ENCODE data around the gene GRHPR. TPM values are rescaled to one million over a fixed set of nuclear protein-coding genes. Genes with fewer than 3 reads are reported as not detected.

Gene GRHPR
- total RNA-seq, 1 donor from 2014 or later: 104 TPM

DNA sequence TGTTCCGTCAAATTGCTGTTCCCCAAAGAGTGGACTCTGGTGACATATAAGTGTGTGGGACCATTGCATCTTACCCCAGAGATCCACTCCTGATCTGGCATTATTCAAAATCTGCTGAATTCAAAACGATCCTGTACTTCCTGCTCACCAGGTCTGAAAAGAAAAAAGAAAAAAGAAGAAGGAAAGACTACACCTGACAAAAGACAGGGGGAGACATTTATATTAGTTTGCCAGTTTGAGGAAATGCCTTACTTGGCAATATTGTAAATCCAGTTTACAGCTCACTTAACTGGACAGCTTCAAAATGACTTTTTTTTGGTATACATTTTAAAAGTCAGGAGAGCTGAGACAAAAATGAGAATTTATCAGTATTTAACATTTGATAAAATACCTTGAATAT lies 15.0 kb upstream of the GRHPR start:
- TF ChIP-seq, protein P1, sequence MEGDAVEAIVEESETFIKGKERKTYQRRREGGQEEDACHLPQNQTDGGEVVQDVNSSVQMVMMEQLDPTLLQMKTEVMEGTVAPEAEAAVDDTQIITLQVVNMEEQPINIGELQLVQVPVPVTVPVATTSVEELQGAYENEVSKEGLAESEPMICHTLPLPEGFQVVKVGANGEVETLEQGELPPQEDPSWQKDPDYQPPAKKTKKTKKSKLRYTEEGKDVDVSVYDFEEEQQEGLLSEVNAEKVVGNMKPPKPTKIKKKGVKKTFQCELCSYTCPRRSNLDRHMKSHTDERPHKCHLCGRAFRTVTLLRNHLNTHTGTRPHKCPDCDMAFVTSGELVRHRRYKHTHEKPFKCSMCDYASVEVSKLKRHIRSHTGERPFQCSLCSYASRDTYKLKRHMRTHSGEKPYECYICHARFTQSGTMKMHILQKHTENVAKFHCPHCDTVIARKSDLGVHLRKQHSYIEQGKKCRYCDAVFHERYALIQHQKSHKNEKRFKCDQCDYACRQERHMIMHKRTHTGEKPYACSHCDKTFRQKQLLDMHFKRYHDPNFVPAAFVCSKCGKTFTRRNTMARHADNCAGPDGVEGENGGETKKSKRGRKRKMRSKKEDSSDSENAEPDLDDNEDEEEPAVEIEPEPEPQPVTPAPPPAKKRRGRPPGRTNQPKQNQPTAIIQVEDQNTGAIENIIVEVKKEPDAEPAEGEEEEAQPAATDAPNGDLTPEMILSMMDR (IDR thresholded peaks at IDR 0.05; ENCODE audit: borderline replicate concordance): no peak
- DNase-seq: no peak
- H3K4me1 ChIP-seq: peaks cover 8% of the 10 kb centered on the region
- no peaks in the 10 kb centered on the region for H3K27me3 ChIP-seq (ENCODE audit: low read depth)
- no peak overlapping the region for H3K4me3 ChIP-seq
- H3K9me3 ChIP-seq (replicated peaks): no peaks in the 10 kb centered on the region
- no peaks in the 10 kb centered on the region for H3K36me3 ChIP-seq
- intact Hi-C loops (cut with micrococcal nuclease): no loop called here
- H3K27ac ChIP-seq (replicated peaks): no peak overlapping the region

DNA sequence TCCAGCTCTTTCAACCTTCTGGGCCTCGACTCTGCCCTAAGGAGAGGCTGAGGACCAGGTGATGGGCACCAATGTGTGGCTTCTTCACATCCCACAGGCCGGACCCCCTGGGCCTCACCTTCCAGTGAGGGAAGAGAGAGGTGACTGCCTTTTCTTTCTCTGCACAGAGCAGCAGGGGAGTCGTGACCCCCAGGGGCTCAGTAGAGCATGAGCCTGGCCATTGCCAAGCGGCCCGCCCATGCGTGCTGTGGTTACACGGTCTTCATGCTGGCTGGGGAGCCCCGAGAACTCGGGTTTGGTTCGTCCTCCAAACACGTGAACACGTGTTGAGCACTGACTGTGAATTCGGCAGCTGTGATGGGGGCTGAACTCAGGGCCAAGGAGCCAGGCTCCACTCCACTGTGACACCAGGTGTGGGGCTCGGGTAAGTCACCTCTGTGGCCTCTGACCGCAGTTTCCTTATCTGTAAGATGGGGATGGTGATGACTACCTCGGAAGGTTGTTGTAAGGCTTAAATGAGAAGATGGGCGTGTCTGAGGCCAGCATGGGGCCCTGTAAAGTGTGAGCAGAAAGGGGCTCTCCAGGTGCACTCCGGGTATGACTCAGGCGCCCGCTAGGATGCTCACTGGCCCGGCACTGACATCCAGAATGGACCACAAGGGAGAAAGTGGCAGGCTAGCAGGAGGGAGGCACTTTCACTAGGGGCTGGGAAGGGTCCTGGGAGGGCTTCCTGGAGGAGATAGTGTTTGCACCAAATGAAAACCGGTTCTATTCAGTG lies 13.4 kb upstream of the GRHPR start:
- no peak overlapping the region for H3K4me3 ChIP-seq
- no peaks in the 10 kb centered on the region for H3K9me3 ChIP-seq (replicated peaks)
- intact Hi-C loops (cut with micrococcal nuclease): no loop called here
- DNase-seq: no peak
- no peaks in the 10 kb centered on the region for H3K27me3 ChIP-seq (ENCODE audit: low read depth)
- TF ChIP-seq, protein P1 (IDR thresholded peaks at IDR 0.05; ENCODE audit: borderline replicate concordance): no peak
- H3K4me1 ChIP-seq: peaks cover 8% of the 10 kb centered on the region
- H3K36me3 ChIP-seq: no peaks in the 10 kb centered on the region
- no peak overlapping the region for H3K27ac ChIP-seq (replicated peaks)

DNA sequence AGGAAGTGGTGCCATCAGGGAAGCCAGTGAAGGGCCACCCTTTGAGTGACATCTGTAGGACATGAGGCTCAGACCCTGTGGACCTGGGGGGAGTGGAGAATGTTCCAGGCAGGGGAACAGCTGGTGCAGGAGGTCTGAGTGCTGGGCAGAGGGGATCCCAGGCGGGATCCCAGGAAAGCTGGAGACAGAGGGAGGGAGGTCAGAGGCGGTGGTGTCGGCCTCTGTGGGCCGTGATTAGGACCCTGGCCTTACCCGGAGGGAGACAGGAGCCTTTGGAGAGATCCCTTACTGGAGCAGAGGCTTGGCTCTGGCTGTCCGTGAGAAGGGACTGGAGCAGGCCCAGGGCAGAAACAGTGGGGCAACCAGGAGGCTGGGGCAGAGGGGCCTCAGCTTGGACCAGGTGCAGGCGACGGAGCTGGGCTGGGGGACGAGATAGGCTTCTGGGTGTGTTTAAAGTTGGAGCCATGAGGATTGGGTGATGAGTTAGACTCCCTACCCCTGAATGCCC lies 12.1 kb upstream of the GRHPR start:
- H3K27me3 ChIP-seq (ENCODE audit: low read depth): no peaks in the 10 kb centered on the region

DNA sequence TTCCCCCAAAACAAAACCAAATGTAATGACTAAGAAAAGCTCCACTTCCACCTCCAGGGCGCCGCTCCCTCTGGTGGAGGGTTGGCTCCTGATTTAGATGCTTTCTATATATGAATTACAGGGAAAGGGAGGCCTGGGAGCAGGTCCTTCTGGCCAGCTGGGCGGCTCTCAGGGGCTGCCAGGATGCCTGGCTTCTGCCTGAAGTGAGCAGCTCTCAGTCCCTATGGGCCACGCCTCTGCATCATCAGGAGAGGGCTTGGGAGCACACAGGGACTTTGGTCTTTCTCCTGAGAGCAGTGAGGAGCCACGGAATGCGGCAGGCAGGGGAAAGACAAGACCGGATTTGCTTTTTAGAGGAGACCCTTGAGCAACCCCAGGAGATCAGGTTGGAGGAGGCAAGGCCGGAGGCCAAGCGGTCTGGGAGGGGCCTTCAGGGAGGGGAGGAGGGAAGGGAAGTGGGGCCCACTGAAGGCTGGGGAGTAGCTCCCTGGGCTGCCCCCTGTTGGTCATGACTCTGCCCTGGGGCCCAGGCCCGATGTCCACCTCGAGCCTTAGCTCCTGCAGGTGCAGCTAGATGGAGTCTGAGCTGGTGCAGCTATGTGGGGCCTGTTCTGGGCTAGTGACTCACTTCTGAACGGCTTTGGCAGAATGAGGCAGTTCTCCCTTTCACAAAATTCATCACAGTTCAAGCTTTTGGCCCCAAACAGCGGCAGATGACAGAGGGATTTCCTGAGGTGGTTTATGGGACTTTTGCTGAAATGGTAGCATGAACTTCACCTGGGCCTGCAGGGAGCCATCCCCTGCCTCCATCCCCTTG lies 11.3 kb upstream of the GRHPR start:
- Histone ChIP-seq H3K27me3 (ENCODE audit: low read depth) (no peaks in the 10 kb centered on the region), H3K27ac (replicated peaks) (peak overlapping the region; percentile 36), H3K9me3 (replicated peaks) (no peaks in the 10 kb centered on the region), H3K4me3 (no peak overlapping the region), H3K36me3 (no peaks in the 10 kb centered on the region), H3K4me1 (peaks cover 18% of the 10 kb centered on the region)
- intact Hi-C loops (cut with micrococcal nuclease): no loop called here
- no peak for DNase-seq
- TF ChIP-seq, protein P1 (IDR thresholded peaks at IDR 0.05; ENCODE audit: borderline replicate concordance): peak; percentile 13

More for the DNA sequence above, 12.1 kb upstream of the GRHPR start:
- TF ChIP-seq, protein P1 (IDR thresholded peaks at IDR 0.05; ENCODE audit: borderline replicate concordance): no peak
- Histone ChIP-seq H3K27ac (replicated peaks) (no peak overlapping the region), H3K36me3 (no peaks in the 10 kb centered on the region), H3K9me3 (replicated peaks) (no peaks in the 10 kb centered on the region), H3K4me1 (peaks cover 16% of the 10 kb centered on the region), H3K4me3 (no peak overlapping the region)
- intact Hi-C loops (cut with micrococcal nuclease): no loop called here
- no peak for DNase-seq

DNA sequence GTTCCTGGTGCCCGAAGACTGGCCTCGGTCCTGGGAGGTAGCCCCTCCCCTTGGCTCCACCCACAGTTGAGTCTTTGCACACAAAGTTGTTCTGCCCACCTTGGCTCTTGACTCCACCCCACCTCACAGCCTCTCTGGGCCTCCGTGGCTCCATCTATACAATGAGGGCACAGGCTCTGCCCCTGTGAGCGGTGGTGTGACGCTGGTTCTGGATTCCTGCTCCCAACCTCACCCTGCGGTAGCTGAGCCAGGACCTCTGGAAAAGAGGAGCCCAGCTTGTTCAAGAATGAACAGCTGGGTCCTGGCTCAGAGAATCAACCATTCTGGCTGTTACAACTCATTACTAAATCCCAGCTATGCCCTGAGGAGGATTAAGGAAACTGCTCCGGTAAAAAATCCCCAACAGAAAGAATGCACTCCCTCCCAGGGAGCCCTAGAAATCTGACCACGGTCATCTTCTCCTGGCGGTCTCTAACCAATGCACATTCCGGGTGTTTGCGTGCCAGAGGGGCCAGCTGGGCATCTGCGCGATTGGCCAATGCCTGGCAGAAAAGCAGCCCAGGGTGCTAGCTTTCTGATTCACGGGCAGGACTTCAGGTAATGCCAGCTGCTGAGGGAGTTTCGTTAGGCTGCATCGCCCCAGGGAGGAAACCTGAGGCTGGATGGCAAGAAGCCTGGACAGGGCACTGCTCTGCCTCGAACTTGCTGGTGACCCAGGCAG lies 9.9 kb upstream of the GRHPR start:
- TF ChIP-seq, protein P1 (IDR thresholded peaks at IDR 0.05; ENCODE audit: borderline replicate concordance): no peak
- peaks cover 18% of the 10 kb centered on the region for H3K4me1 ChIP-seq
- H3K27me3 ChIP-seq (ENCODE audit: low read depth): no peaks in the 10 kb centered on the region
- H3K36me3 ChIP-seq: no peaks in the 10 kb centered on the region
- H3K4me3 ChIP-seq: no peak overlapping the region
- intact Hi-C loops (cut with micrococcal nuclease): no loop called here
- no peaks in the 10 kb centered on the region for H3K9me3 ChIP-seq (replicated peaks)
- peak overlapping the region; percentile 36 for H3K27ac ChIP-seq (replicated peaks)
- DNase-seq: no peak
